GM12878 (cell line): Measurements from ENCODE around the gene TOR1A. TPM values are rescaled to one million over a fixed set of nuclear protein-coding genes. Genes with fewer than 3 reads are reported as not detected.

ENCODE experiments used
- ATAC-seq: fragments of 200-7000 bp; cut with Tn5 transposase; 3 replicates; pipeline ENCODE4 v1.9.1; 2020; ENCODE audit warnings: mild to moderate bottlenecking, moderate library complexity
- BruUV-seq: library from RNA; stranded (reverse); fragments of 400-500 nt; replicated peaks from 2 replicates; lab custom pipeline; 2021; lab: Mats Ljungman, UMichigan
- CTCF ChIA-PET: fragments of 300-600 bp; sonication (Branson Sonifier 250); formaldehyde crosslinking; extraction: SDS; loops from one replicate; lab custom pipeline; 2021; ENCODE audit warnings: inconsistent platforms; lab: Yijun Ruan, JAX
- POLR2A ChIA-PET: fragments of 350-600 bp; formaldehyde crosslinking; extraction: SDS; loops from one replicate; lab custom pipeline; 2021; ENCODE audit warnings: inconsistent platforms; lab: Charles Lee
- RAD21 ChIA-PET: fragments of 300-600 bp; sonication (Branson Sonifier 250); formaldehyde crosslinking; loops from one replicate; lab custom pipeline; 2023; ENCODE audit warnings: antibody characterized with exemption; ENCODE audit not compliant: unreplicated experiment; lab: Charles Lee
- SMC1A ChIA-PET: fragments of 300-600 bp; sonication (Branson Sonifier 250); formaldehyde crosslinking; loops from one replicate; lab custom pipeline; 2023; ENCODE audit not compliant: unreplicated experiment, uncharacterized antibody; lab: Charles Lee
- DNase-seq: peaks from one replicate; pipeline ENCODE4 v3.0.0-alpha.2; 2011; ENCODE audit warnings: low read depth, low spot score
- FAIRE-seq: peaks from 3 replicates; lab custom pipeline; 2011; peaks lifted over from hg19 to GRCh38; lab: Jason Lieb, UNC
- H2AFZ ChIP-seq: 2 replicates; pipeline ENCODE4 v1.6.0; 2011; ENCODE audit warnings: low read depth, low read length, control low read depth; ENCODE audit not compliant: control insufficient read depth
- H3K27ac ChIP-seq: 2 replicates; pipeline ENCODE4 v1.5.1; 2011; ENCODE audit warnings: control low read depth; ENCODE audit not compliant: control insufficient read depth, insufficient read depth
- H3K27me3 ChIP-seq, 2 experiments: replicated peaks in 1 of 2; 2 replicates each; pipeline versions ENCODE4 v1.6.0 to v1.6.1; 2011; ENCODE audit warnings: low read length in 1 of 2; ENCODE audit not compliant: control insufficient read depth in 2 of 2, insufficient read depth in 2 of 2
- H3K36me3 ChIP-seq, 2 experiments: 2 replicates each; pipeline ENCODE4 v1.5.1; 2011; ENCODE audit warnings: low read length in 1 of 2; ENCODE audit not compliant: control insufficient read depth in 2 of 2, insufficient read depth in 2 of 2
- H3K4me1 ChIP-seq: 2 replicates; pipeline ENCODE4 v1.6.1; 2011; ENCODE audit warnings: mild to moderate bottlenecking, low read length, moderate library complexity, mixed read lengths; ENCODE audit not compliant: control insufficient read depth, insufficient read depth
- H3K4me2 ChIP-seq: 2 replicates; pipeline ENCODE4 v1.6.0; 2011; ENCODE audit warnings: control low read depth; ENCODE audit not compliant: control insufficient read depth, insufficient read depth
- H3K4me3 ChIP-seq: fragments of 200-600 bp; sonication (generic); 2 replicates; pipeline ENCODE4 v1.5.1; 2016
- H3K79me2 ChIP-seq: 2 replicates; pipeline ENCODE4 v1.6.0; 2011; ENCODE audit warnings: low read length; ENCODE audit not compliant: control insufficient read depth, insufficient read depth
- H3K9ac ChIP-seq: 2 replicates; pipeline ENCODE4 v1.8.0; 2011; ENCODE audit warnings: low read length, control low read depth, mixed read lengths; ENCODE audit not compliant: control insufficient read depth, insufficient read depth
- H3K9me3 ChIP-seq: replicated peaks from 3 replicates; pipeline ENCODE4 v1.5.1; 2011; ENCODE audit warnings: mild to moderate bottlenecking, low read length; ENCODE audit not compliant: control insufficient read depth, insufficient read depth
- H4K20me1 ChIP-seq: 2 replicates; pipeline ENCODE4 v1.6.0; 2011; ENCODE audit not compliant: control insufficient read depth, insufficient read depth
- ATF7 ChIP-seq: fragments of 450-650 bp; IDR thresholded peaks from 2 replicates; pipeline ENCODE4 v1.6.1; 2016; ENCODE audit warnings: low read depth, mild to moderate bottlenecking
- CREB1 ChIP-seq: IDR thresholded peaks from 2 replicates; pipeline ENCODE4 v1.6.1; 2012; ENCODE audit warnings: low read depth, mild to moderate bottlenecking, inconsistent platforms
- E2F8 ChIP-seq: fragments of 450-650 bp; IDR thresholded peaks from 2 replicates; pipeline ENCODE4 v1.6.1; 2018; ENCODE audit warnings: mild to moderate bottlenecking, low read depth, moderate library complexity; ENCODE audit not compliant: partially characterized antibody
- SIX5 ChIP-seq: IDR thresholded peaks from 2 replicates; pipeline ENCODE4 v1.6.1; 2011; ENCODE audit warnings: mild to moderate bottlenecking, low read depth, low read length, moderate library complexity; ENCODE audit not compliant: severe bottlenecking
- ZNF384 ChIP-seq: IDR thresholded peaks from 2 replicates; pipeline ENCODE4 v1.6.1; 2012; ENCODE audit warnings: low read depth, mild to moderate bottlenecking, low read length, improper control_type of control experiment, borderline replicate concordance
- WGBS: methylation state at CpG from one replicate; pipeline ENCODE4 v1.1.6; 2016; ENCODE audit warnings: low lambda C conversion rate; ENCODE audit not compliant: insufficient replicate concordance, insufficient coverage; ENCODE audit errors: missing lambda C conversion rate; 5-methylcytosine and 5-hydroxymethylcytosine counted together
- in situ Hi-C: fragments of 300-500 bp; cut with MboI; formaldehyde crosslinking; loops from 9 replicates; pipeline ENCODE4 v1.14.3; 2018; ENCODE audit warnings: mixed read lengths
- intact Hi-C: fragments of 100-400 bp; cut with micrococcal nuclease; formaldehyde crosslinking; loops from one replicate; pipeline ENCODE4 v1.14.2; 2022; ENCODE audit not compliant: unreplicated experiment
- polyA plus RNA-seq, 11 experiments: library from polyadenylated mRNA; depleted of rRNA in 4 of 11; unstranded in 6 of 11; stranded (reverse) in 5 of 11; fragments of >200 nt; fragmentation: Nextera tagmentation in 4 of 11; fragmentation: Illumina TruSeq in 1 of 11; extraction: Ambion mirVana in 4 of 11; extraction: Trizol in 1 of 11; gene quantifications; 1 replicate in 1 of 11; 2 replicates in 10 of 11; pipeline versions ENCODE4 v1.2.1 to v1.2.3, GENCODE V29; 2011 to 2016; ENCODE audit warnings: inconsistent platforms in 2 of 11, missing spikeins in 2 of 11, low read depth in 1 of 11
- total RNA-seq, 4 experiments: library from RNA; depleted of rRNA in 3 of 4; stranded (reverse); fragments of >200 nt in 3 of 4; fragmentation: Illumina TruSeq in 1 of 4; extraction: Trizol in 1 of 4; gene quantifications; 2 replicates each; pipeline versions ENCODE4 v1.2.1 to v1.2.3, GENCODE V29; 2013 to 2021

Gene TOR1A
- total and polyA plus RNA-seq, 10 of the 15 experiments (the other 5 are each of a cell fraction or from before 2014, with no cell fraction given) = 3.2 to 60.8 (median 38.6) TPM

GRCh38 chr9:129839324-129840023 is 15.5 kb upstream of the TOR1A start (continued):
- TF ChIP-seq E2F8 = no peak
- no peak for TF ChIP-seq ATF7
- no peak for TF ChIP-seq CREB1
- no peak for TF ChIP-seq ZNF384
- TF ChIP-seq, all 136 proteins: peak for 0

- FAIRE-seq (no peak), ATAC-seq (no peak)
- H3K27me3 ChIP-seq = no peaks in the 10 kb centered on the region; a peak in 1 of 4 replicates
- SMC1A ChIA-PET = no interaction called here
- no peak overlapping the region for H3K9ac ChIP-seq
- POLR2A ChIA-PET = interaction anchor here (0.5 to 0.6 kb wide), 2 partner anchors 228 to 847 kb away, joined by 3 to 5 read pairs; no protein-coding TSS in a partner anchor
- RAD21 ChIA-PET = no interaction called here
- intact Hi-C loops = no loop called here
- no peak for TF ChIP-seq SIX5
- TF ChIP-seq, all 136 proteins: peak for 0
- Histone ChIP-seq H2AFZ (no peak overlapping the region), H3K4me2 (no peak overlapping the region), H3K36me3 (no peaks in the 10 kb centered on the region; a peak in 1 of 4 replicates), H3K79me2 (peaks cover 28% of the 10 kb centered on the region), H3K4me3 (no peak overlapping the region), H3K9me3 (no peaks in the 10 kb centered on the region), H3K4me1 (peaks cover 10% of the 10 kb centered on the region), H3K27ac (no peak overlapping the region), H4K20me1 (no peaks in the 10 kb centered on the region)
- CTCF ChIA-PET = no interaction called here
- no TSS peak for BruUV-seq
- WGBS = 92% methylated on average over 12 of the region's 12 CpGs
- in situ Hi-C loops = loop anchor here (25.0 kb wide), 1 partner anchor 1424 kb away; no protein-coding TSS in a partner anchor
- no peak for DNase-seq
These were observed 14.8 kb upstream of the TOR1A start for GRCh38 chr9:129838707-129839259.
